Adrenal gland (tissue), 5 donors: ENCODE measurements around the gene PPP1R12C.

ENCODE experiments used
- POLR2A ChIP-seq, 2 donors: fragments of 450-650 bp; IDR thresholded peaks; one replicate each; pipeline ENCODE4 v1.6.1; 2017; ENCODE audit warnings: antibody characterized with exemption in 2 of 2, mild to moderate bottlenecking in 2 of 2, moderate library complexity in 1 of 2
- TF ChIP-seq, protein P1 (sequence below), 6 experiments: fragments of 450-650 bp in 4 of 6; fragments of 200-600 bp in 2 of 6; sonication (generic) in 1 of 6; IDR thresholded peaks; 1 replicate in 5 of 6; 2 replicates in 1 of 6; pipeline versions ENCODE4 v1.5.1 to v1.8.0; 2016 to 2021; ENCODE audit warnings: antibody characterized with exemption in 6 of 6, mild to moderate bottlenecking in 2 of 6, moderate library complexity in 1 of 6
- donor health status: DM: no; HTN: no; CAD: no.

DNA sequence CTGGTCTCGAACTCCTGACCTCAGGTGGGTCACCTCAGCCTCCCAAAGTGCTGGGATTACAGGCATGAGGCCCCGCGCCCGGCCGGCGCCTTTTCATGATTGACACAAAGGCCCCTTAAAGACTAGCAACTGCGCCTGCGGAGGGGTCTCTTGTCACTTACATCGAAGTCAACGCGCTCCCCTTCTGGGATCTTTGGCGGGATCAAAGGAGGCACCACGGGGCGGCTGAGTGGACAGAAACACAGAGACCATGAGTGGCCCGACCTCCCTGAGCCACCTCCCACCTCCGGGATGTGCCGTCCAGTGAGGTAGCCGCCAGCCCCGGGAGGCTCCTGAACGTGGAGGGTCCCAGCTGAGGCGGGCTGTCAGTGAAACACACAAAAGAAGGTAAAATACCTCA, 24.3 kb upstream of the PPP1R12C start:
- TF ChIP-seq, protein P1, sequence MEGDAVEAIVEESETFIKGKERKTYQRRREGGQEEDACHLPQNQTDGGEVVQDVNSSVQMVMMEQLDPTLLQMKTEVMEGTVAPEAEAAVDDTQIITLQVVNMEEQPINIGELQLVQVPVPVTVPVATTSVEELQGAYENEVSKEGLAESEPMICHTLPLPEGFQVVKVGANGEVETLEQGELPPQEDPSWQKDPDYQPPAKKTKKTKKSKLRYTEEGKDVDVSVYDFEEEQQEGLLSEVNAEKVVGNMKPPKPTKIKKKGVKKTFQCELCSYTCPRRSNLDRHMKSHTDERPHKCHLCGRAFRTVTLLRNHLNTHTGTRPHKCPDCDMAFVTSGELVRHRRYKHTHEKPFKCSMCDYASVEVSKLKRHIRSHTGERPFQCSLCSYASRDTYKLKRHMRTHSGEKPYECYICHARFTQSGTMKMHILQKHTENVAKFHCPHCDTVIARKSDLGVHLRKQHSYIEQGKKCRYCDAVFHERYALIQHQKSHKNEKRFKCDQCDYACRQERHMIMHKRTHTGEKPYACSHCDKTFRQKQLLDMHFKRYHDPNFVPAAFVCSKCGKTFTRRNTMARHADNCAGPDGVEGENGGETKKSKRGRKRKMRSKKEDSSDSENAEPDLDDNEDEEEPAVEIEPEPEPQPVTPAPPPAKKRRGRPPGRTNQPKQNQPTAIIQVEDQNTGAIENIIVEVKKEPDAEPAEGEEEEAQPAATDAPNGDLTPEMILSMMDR (IDR thresholded peaks at IDR 0.05) = no peak
- no peak for TF ChIP-seq POLR2A (IDR thresholded peaks at IDR 0.05)
